Measurements from ENCODE around the gene MYCBP2.

Gene MYCBP2

DNA sequence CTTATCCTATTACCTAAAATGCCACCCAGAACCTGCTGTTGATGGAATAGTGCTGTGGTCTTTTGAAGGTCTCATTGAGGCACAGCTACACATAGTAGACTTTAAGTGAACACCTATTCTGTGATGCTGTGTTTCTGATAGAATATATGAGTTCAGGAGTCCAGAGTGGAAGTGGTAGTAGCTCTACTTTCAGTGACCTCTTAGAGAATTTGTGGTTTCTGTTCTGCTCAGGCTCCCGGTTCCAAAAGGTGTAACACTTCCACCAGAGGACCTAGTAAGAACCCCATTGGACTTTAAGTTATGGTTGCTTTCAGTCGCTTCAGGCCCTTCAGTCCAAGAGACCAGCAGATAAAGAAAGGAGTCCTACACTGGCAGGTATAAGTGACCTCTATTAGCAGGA, 11.4 kb upstream of the MYCBP2 start:
- TF ChIP-seq EZH2 (optimal IDR thresholded peaks at IDR 0.05; ENCODE audit: low read depth, low read length), result no peak
- TF ChIP-seq EZH2phosphoT487 (IDR thresholded peaks at IDR 0.05; ENCODE audit: low read length), result no peak
- TF ChIP-seq, protein P1, sequence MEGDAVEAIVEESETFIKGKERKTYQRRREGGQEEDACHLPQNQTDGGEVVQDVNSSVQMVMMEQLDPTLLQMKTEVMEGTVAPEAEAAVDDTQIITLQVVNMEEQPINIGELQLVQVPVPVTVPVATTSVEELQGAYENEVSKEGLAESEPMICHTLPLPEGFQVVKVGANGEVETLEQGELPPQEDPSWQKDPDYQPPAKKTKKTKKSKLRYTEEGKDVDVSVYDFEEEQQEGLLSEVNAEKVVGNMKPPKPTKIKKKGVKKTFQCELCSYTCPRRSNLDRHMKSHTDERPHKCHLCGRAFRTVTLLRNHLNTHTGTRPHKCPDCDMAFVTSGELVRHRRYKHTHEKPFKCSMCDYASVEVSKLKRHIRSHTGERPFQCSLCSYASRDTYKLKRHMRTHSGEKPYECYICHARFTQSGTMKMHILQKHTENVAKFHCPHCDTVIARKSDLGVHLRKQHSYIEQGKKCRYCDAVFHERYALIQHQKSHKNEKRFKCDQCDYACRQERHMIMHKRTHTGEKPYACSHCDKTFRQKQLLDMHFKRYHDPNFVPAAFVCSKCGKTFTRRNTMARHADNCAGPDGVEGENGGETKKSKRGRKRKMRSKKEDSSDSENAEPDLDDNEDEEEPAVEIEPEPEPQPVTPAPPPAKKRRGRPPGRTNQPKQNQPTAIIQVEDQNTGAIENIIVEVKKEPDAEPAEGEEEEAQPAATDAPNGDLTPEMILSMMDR (IDR thresholded peaks at IDR 0.05; ENCODE audit: low read length), result no peak
- Histone ChIP-seq H3K79me2 (ENCODE audit: low read length) (no peaks in the 10 kb centered on the region), H3K9ac (ENCODE audit: low read length) (peak overlapping the region; percentile 49; the same call in 1 of the 2 replicates), H3K36me3 (replicated peaks; ENCODE audit: insufficient read depth, low read length) (no peaks in the 10 kb centered on the region), H3K4me3 (ENCODE audit: low read length) (peak overlapping the region; percentile 48), H3K4me1 (ENCODE audit: low read length) (peaks cover 39% of the 10 kb centered on the region), H3F3A (ENCODE audit: insufficient read depth, low read length) (peaks cover 25% of the 10 kb centered on the region), H3K27ac (ENCODE audit: low read length) (peak overlapping the region; percentile 86), H3K4me2 (ENCODE audit: low read depth, low read length) (peak overlapping the region; percentile 88), H3K9me3 (replicated peaks; ENCODE audit: insufficient read depth, low read length) (no peaks in the 10 kb centered on the region), H4K20me1 (ENCODE audit: insufficient read depth, low read length) (no peaks in the 10 kb centered on the region), H2AFZ (ENCODE audit: low read length) (peak overlapping the region; percentile 33; the same call in 1 of the 2 replicates), H3K9me2 (replicated peaks; ENCODE audit: insufficient read depth, low read length) (no peaks in the 10 kb centered on the region), H3K27me3 (replicated peaks; ENCODE audit: insufficient read depth, low read length) (no peaks in the 10 kb centered on the region)
- DNase-seq, result peak; percentile 74

DNA sequence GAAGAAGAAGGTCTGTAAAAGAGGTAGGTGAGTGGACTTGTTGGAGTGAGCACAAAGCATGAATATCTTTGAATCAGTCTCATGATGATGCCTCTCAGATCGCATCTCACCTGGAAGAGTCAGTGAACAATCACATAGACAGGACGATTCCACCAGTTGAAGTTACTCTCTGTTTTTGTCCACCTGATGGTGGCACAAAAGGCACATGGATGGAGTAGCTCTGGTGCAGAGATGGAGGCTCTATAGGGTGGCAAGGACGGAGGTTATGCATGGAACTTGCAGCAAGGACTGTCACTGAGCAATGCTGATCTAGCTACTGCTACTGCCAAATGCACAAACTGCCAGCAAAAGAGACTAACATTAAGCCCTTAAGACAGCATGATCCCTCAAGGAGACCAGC, 10.3 kb upstream of the MYCBP2 start:
- no peak for DNase-seq
- Histone ChIP-seq H3K9me2 (replicated peaks; ENCODE audit: insufficient read depth, low read length) (no peaks in the 10 kb centered on the region), H3K4me1 (ENCODE audit: low read length) (peaks cover 39% of the 10 kb centered on the region), H3F3A (ENCODE audit: insufficient read depth, low read length) (peaks cover 25% of the 10 kb centered on the region), H3K9me3 (replicated peaks; ENCODE audit: insufficient read depth, low read length) (no peaks in the 10 kb centered on the region), H3K79me2 (ENCODE audit: low read length) (no peaks in the 10 kb centered on the region), H3K9ac (ENCODE audit: low read length) (no peak overlapping the region), H3K4me2 (ENCODE audit: low read depth, low read length) (no peak overlapping the region), H3K27ac (ENCODE audit: low read length) (no peak overlapping the region), H3K4me3 (ENCODE audit: low read length) (no peak overlapping the region), H3K36me3 (replicated peaks; ENCODE audit: insufficient read depth, low read length) (no peaks in the 10 kb centered on the region), H3K27me3 (replicated peaks; ENCODE audit: insufficient read depth, low read length) (no peaks in the 10 kb centered on the region), H2AFZ (ENCODE audit: low read length) (no peak overlapping the region), H4K20me1 (ENCODE audit: insufficient read depth, low read length) (no peaks in the 10 kb centered on the region)
- TF ChIP-seq, protein P1 (IDR thresholded peaks at IDR 0.05; ENCODE audit: low read length), result no peak
- TF ChIP-seq EZH2 (optimal IDR thresholded peaks at IDR 0.05; ENCODE audit: low read depth, low read length) (no peak), EZH2phosphoT487 (IDR thresholded peaks at IDR 0.05; ENCODE audit: low read length) (no peak)

DNA sequence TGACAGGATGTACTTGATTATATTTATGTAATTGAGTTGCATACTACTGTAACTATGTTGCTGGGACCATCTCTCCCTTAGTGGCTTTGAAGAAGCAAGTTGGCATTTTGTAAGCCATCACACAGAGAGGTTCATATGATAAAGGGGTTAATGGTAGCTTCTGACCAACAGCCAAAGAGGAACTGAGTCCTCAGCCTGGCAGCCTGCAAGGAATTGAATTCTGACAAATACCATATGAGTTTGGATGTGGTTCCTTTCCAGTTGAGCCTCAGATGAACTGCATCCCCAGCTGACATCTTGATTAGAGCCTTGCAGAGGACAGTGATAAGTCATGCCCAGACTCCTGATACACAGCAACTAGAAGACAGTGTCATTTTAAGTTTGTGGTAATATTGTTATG, 8.6 kb upstream of the MYCBP2 start:
- Histone ChIP-seq H3K9me3 (replicated peaks; ENCODE audit: insufficient read depth, low read length) (no peaks in the 10 kb centered on the region), H3K4me1 (ENCODE audit: low read length) (peaks cover 42% of the 10 kb centered on the region), H3K9ac (ENCODE audit: low read length) (no peak overlapping the region), H3K79me2 (ENCODE audit: low read length) (no peaks in the 10 kb centered on the region), H3K4me3 (ENCODE audit: low read length) (no peak overlapping the region), H3K36me3 (replicated peaks; ENCODE audit: insufficient read depth, low read length) (no peaks in the 10 kb centered on the region), H4K20me1 (ENCODE audit: insufficient read depth, low read length) (no peaks in the 10 kb centered on the region), H3K27ac (ENCODE audit: low read length) (no peak overlapping the region), H3K27me3 (replicated peaks; ENCODE audit: insufficient read depth, low read length) (no peaks in the 10 kb centered on the region), H2AFZ (ENCODE audit: low read length) (no peak overlapping the region), H3F3A (ENCODE audit: insufficient read depth, low read length) (peaks cover 28% of the 10 kb centered on the region), H3K4me2 (ENCODE audit: low read depth, low read length) (no peak overlapping the region), H3K9me2 (replicated peaks; ENCODE audit: insufficient read depth, low read length) (no peaks in the 10 kb centered on the region)
- no peak for DNase-seq
- no peak for TF ChIP-seq EZH2 (optimal IDR thresholded peaks at IDR 0.05; ENCODE audit: low read depth, low read length)
- TF ChIP-seq, protein P1 (IDR thresholded peaks at IDR 0.05; ENCODE audit: low read length), result no peak
- TF ChIP-seq EZH2phosphoT487 (IDR thresholded peaks at IDR 0.05; ENCODE audit: low read length), result no peak

Data from MM.1S (cell line).